Right atrium auricular region (tissue), 2 donors: Measurements from ENCODE around the gene METRN. TPM values are rescaled to one million over a fixed set of nuclear protein-coding genes. Genes with fewer than 3 reads are reported as not detected.

Experiments
- DNase-seq: peaks from one replicate; pipeline ENCODE4 v3.0.0-alpha.2; 2019; ENCODE audit warnings: low spot score
- H3K27ac ChIP-seq, 2 donors: fragments of 200-600 bp; sonication (generic); 1 replicate in 1 of 2; 2 replicates in 1 of 2; pipeline ENCODE4 v1.5.1; 2016 to 2019
- H3K27me3 ChIP-seq, 2 donors: fragments of 200-600 bp; sonication (generic); one replicate each; pipeline versions ENCODE4 v1.5.1 to v1.6.0; 2017 to 2019
- H3K36me3 ChIP-seq: fragments of 200-600 bp; sonication (generic); one replicate; pipeline ENCODE4 v1.5.1; 2016
- H3K4me1 ChIP-seq, 2 donors: fragments of 200-600 bp; sonication (generic); one replicate each; pipeline versions ENCODE4 v1.5.1 to v1.6.0; 2017 to 2019
- H3K4me3 ChIP-seq, 2 donors: fragments of 200-600 bp; sonication (generic); 1 replicate in 1 of 2; 2 replicates in 1 of 2; pipeline ENCODE4 v1.5.1; 2017 to 2019; ENCODE audit warnings: mild to moderate bottlenecking in 1 of 2, moderate library complexity in 1 of 2
- H3K9me3 ChIP-seq, 2 donors: fragments of 200-600 bp; sonication (generic); one replicate each; pipeline ENCODE4 v1.5.1; 2019
- total RNA-seq, 2 donors: library from RNA; depleted of rRNA; stranded (reverse); fragments of >200 nt; gene quantifications; one replicate each; pipeline ENCODE4 v1.1.0, GENCODE V29; 2016
- TF ChIP-seq, protein P1 (sequence below), 2 donors: fragments of 200-600 bp; sonication (generic); IDR thresholded peaks; one replicate each; pipeline ENCODE4 v1.5.1; 2019; ENCODE audit warnings: antibody characterized with exemption in 2 of 2

METRN gene
- total RNA-seq, 2 donors from 2014 or later = 58.9 to 61.3 TPM

DNA sequence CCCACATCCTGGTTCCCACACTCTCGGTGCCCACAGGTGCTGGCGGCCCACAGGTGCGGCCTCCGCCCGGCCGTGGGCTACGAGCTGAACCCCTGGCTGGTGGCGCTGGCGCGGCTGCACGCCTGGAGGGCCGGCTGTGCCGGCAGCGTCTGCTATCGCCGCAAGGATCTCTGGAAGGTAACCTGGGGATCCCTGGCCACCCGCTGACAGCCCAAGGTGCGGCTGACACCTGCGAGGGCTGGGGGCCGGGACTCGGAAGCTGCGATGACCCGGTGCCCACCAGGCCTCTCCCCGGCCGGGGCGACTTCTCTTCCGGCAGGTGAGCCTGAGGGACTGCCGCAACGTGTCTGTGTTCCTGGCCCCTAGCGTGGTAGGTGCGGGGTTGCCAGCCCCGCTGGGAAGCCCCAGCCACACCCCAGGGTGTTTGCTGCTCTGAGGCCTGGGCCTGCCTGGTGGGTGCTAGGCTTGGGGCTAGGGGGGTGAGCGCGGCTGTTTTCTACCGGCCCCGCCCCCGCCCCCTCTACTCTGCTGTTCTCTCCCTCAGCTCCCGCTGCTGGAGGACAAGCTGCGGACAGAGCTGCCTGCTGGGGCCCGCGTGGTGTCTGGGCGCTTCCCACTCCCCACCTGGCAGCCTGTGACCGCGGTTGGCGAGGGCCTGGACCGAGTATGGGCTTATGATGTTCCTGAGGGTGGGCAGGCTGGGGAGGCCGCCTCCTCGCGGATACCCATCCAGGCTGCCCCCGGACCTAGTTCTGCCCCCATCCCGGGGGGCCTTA, 7.0 kb downstream of the METRN start:
- H3K36me3 ChIP-seq = no peaks in the 10 kb centered on the region
- DNase-seq = no peak
- peak overlapping the region; percentile 91 to 92 for H3K27ac ChIP-seq
- H3K9me3 ChIP-seq = no peaks in the 10 kb centered on the region
- H3K4me3 ChIP-seq = peak overlapping the region; percentile 65 to 83
- TF ChIP-seq, protein P1, sequence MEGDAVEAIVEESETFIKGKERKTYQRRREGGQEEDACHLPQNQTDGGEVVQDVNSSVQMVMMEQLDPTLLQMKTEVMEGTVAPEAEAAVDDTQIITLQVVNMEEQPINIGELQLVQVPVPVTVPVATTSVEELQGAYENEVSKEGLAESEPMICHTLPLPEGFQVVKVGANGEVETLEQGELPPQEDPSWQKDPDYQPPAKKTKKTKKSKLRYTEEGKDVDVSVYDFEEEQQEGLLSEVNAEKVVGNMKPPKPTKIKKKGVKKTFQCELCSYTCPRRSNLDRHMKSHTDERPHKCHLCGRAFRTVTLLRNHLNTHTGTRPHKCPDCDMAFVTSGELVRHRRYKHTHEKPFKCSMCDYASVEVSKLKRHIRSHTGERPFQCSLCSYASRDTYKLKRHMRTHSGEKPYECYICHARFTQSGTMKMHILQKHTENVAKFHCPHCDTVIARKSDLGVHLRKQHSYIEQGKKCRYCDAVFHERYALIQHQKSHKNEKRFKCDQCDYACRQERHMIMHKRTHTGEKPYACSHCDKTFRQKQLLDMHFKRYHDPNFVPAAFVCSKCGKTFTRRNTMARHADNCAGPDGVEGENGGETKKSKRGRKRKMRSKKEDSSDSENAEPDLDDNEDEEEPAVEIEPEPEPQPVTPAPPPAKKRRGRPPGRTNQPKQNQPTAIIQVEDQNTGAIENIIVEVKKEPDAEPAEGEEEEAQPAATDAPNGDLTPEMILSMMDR (IDR thresholded peaks at IDR 0.05) = no peak
- peaks cover 0 to 43% of the 10 kb centered on the region in 2 donors for H3K4me1 ChIP-seq
- no peaks in the 10 kb centered on the region for H3K27me3 ChIP-seq

DNA sequence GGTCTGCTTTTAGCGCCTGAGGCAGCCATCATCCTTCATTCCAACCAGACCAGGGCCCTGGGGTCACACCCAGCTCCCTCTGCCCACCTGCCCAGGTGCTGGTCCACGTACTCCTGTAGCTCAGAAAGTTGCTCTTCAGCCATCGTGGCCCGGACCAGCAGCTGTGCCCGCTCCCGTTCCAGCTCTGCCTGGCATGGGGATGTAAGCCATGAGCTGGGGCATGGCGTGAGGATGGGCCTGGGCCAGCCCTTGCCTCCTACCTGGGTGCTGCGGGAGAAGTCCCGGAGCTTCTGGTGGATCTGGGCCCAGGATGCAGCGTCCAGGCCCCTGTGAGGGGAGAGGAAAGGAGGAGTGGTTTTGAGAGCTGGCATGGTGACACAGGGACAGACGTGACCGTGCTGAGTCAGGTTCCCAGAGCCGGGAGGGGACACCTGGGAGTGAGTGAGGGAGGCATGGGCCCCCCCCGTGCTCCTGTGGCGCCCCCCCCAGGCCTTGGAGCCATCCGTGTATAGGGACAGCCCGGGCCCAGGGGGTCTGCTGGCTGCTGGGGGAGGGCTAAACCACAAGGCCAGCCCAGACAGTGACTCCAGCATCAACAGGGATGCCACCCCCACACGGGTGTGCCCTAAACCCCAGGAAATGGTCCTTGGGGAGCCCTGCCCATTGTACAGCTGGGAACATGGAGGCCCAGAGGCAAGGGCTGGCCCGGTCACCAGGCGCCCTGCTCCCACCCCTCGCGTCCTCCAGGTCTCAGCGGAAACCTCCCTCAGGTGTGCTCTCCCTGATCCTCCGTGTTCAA, 8.1 kb downstream of the METRN start:
- no peak for DNase-seq
- H3K27me3 ChIP-seq = no peaks in the 10 kb centered on the region
- peaks cover 0 to 50% of the 10 kb centered on the region in 2 donors for H3K4me1 ChIP-seq
- no peak overlapping the region for H3K4me3 ChIP-seq
- no peak overlapping the region for H3K27ac ChIP-seq
- no peaks in the 10 kb centered on the region for H3K36me3 ChIP-seq
- H3K9me3 ChIP-seq = no peaks in the 10 kb centered on the region
- TF ChIP-seq, protein P1 (IDR thresholded peaks at IDR 0.05) = no peak

DNA sequence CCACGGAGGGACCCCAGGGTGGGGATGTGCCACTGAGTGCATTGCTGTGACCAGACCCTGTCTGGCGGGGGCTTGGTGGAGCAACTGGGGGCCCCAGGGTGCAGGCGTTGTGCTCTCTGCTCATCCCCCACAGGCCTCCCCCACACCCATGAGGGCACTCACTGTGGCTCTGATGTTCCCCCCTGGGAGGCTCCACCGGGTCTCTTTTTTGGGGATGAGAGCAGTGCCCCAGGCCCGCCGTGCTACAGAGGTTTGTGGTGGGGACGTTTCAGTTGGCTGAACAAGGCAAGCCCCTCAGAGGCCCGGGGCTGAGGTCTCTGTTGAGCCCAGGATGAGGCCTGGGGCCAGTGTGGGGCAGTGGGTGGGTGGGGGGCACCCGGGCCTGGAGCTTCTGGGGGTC, 8.8 kb downstream of the METRN start:
- Histone ChIP-seq H3K4me1 (peaks cover 0 to 56% of the 10 kb centered on the region in 2 donors), H3K36me3 (no peaks in the 10 kb centered on the region), H3K4me3 (no peak overlapping the region), H3K27ac (no peak overlapping the region), H3K9me3 (no peaks in the 10 kb centered on the region), H3K27me3 (no peaks in the 10 kb centered on the region)
- no peak for DNase-seq
- TF ChIP-seq, protein P1 (IDR thresholded peaks at IDR 0.05) = no peak

DNA sequence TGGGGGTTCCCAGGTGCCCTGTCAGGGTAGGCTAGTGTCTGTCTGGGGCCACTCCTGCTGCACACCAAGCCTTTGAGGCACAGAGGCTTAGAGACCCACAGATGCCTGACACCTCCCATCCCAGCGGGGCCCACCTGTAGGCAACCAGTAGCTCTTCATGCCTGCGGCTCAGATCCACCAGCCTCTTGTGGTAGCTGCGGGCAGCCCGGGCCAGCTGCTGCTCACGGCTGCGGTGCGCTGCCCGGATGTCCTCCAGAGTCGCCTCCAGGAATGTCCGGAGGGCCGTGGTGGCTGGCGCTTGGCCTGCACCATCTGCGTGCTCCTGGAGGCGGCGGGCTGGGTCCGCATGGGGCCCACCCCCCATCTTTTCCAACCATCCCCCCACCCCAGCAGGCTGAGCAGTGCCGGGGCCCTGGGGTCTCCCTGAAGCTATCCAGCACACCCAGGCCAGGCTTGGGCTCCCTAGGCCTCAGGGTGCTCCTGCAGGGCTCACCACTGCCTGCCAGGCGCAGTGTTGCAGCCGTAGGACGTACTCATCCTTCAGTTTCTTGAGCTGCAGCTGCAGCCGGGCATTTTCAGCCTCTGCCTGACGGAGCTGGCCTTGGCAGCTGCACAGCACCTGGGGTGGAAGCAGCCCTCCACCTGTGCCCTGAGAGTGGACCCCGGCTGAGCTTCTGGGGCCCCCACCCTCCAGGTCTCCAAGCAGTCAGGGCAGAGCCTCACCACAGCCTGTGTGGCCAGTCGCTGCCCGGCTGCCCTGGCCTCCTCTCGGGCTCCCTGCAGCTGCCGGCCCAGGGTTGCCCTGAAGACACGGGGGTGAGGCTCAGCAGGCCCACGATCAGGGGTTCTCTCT, 9.5 kb downstream of the METRN start:
- no peak overlapping the region for H3K4me3 ChIP-seq
- peaks cover 0 to 53% of the 10 kb centered on the region in 2 donors for H3K4me1 ChIP-seq
- TF ChIP-seq, protein P1 (IDR thresholded peaks at IDR 0.05) = no peak
- H3K36me3 ChIP-seq = no peaks in the 10 kb centered on the region
- H3K27ac ChIP-seq = no peak overlapping the region
- H3K9me3 ChIP-seq = no peaks in the 10 kb centered on the region
- H3K27me3 ChIP-seq = no peaks in the 10 kb centered on the region
- DNase-seq = no peak

DNA sequence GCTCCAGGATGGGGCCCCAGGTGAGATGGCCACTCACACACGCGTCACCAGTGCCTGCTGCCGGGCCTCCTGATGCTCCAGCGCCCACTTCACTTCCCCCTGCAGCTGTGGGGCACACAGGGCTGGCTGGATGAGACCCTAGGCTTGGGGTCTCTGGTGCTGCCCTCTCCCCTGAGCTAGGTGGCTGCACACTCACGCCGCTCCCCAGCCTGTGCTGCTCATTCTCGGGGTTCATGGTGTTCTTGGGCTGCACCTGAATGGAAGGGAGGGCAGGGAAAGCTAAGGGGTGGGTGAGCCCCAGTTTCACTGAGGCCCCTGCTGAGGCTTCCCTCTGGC, 10.1 kb downstream of the METRN start:
- Histone ChIP-seq H3K4me1 (peaks cover 0 to 47% of the 10 kb centered on the region in 2 donors), H3K27me3 (no peaks in the 10 kb centered on the region), H3K4me3 (no peak overlapping the region), H3K27ac (no peak overlapping the region), H3K36me3 (no peaks in the 10 kb centered on the region), H3K9me3 (no peaks in the 10 kb centered on the region)
- TF ChIP-seq, protein P1 (IDR thresholded peaks at IDR 0.05) = no peak
- no peak for DNase-seq
